SK-N-MC (cell line): ENCODE data around the gene CBX3.
"Not testable (repeated sequence)": the region's sequence is repeated elsewhere in the genome, so short reads cannot be mapped to it uniquely, and the experiment has no call there.

Experiments used
- DNase-seq: peaks from one replicate; pipeline ENCODE4 v3.0.0-alpha.2; 2011; ENCODE audit warnings: low read depth, low spot score
- H3K27ac ChIP-seq: fragments of 200-600 bp; sonication (generic); 2 replicates; pipeline ENCODE4 v1.5.1; 2016; ENCODE audit warnings: mixed run types
- H3K36me3 ChIP-seq: fragments of 200-600 bp; sonication (generic); 2 replicates; pipeline ENCODE4 v1.6.1; 2017; ENCODE audit warnings: antibody characterized with exemption, low read length, mixed read lengths; ENCODE audit not compliant: insufficient read depth
- H3K4me3 ChIP-seq: fragments of 200-600 bp; sonication (generic); 2 replicates; pipeline ENCODE4 v1.5.1; 2016
- H3K9ac ChIP-seq: fragments of 200-600 bp; sonication (generic); 2 replicates; pipeline ENCODE4 v1.8.0; 2017; ENCODE audit warnings: mixed run types, mixed read lengths; ENCODE audit not compliant: insufficient read length
- H3K9me3 ChIP-seq: fragments of 200-600 bp; sonication (generic); 2 replicates; pipeline ENCODE4 v1.6.1; 2017; ENCODE audit warnings: low read depth, mild to moderate bottlenecking, antibody characterized with exemption, low read length, moderate library complexity, mixed read lengths
- EZH2 ChIP-seq: fragments of 200-600 bp; sonication (generic); IDR thresholded peaks from one replicate; pipeline ENCODE4 v1.6.1; 2017; ENCODE audit warnings: antibody characterized with exemption
- FOXP2 ChIP-seq: optimal IDR thresholded peaks from 2 replicates; pipeline ENCODE3; 2011; ENCODE audit warnings: mild to moderate bottlenecking, moderate library complexity; ENCODE audit not compliant: insufficient read depth; ENCODE audit errors: extremely low read length, control extremely low read depth
- POLR2AphosphoS5 ChIP-seq: IDR thresholded peaks from 2 replicates; pipeline ENCODE4 v1.6.1; 2012; ENCODE audit warnings: mild to moderate bottlenecking, low read depth, low read length, borderline replicate concordance

Gene CBX3

GRCh38 chr7:26201247-26202018 lies at the start of gene CBX3:
Gene CBX3, plus strand, starts transcription at chr7:26201745. Its CDS starts 1,254 bp downstream, at chr7:26202999.
- DNase-seq = no peak
- Histone ChIP-seq H3K9me3 (no peaks in the 10 kb centered on the region), H3K27ac (peak within 1 kb of the TSS; percentile 100), H3K36me3 (peaks cover 73% of the 10 kb centered on the region), H3K4me3 (peak within 1 kb of the TSS; percentile 99), H3K9ac (peak within 1 kb of the TSS; percentile 100)
- peak; percentile 77 for TF ChIP-seq POLR2AphosphoS5
- peak; percentile 2 for TF ChIP-seq FOXP2
- TF ChIP-seq EZH2 = no peak

- Histone ChIP-seq H3K9ac (peak within 1 kb of the TSS; percentile 66), H3K9me3 (no peaks in the 10 kb centered on the region), H3K4me3 (peak within 1 kb of the TSS; percentile 77), H3K36me3 (no peaks in the 10 kb centered on the region), H3K27ac (no peak within 1 kb of the TSS)
- TF ChIP-seq FOXP2 (no peak), POLR2AphosphoS5 (peak; percentile 63; the same call in 1 of the 2 replicates), EZH2 (no peak)
- DNase-seq = no peak
These were observed 49.4 kb upstream of the CBX3 start, which contains the start of gene NFE2L3 for GRCh38 chr7:26151953-26152781. Gene NFE2L3, plus strand, starts transcription at chr7:26152198. Its CDS starts 301 bp downstream, at chr7:26152499.

- H3K27ac ChIP-seq, H3K9me3 ChIP-seq, DNase-seq, H3K9ac ChIP-seq, H3K36me3 ChIP-seq: not testable (repeated sequence)
- peak overlapping the region; percentile 77 for H3K4me3 ChIP-seq
These were observed 48.7 kb upstream of the CBX3 start for GRCh38 chr7:26152782-26153240.

- no peak overlapping the region for H3K27ac ChIP-seq
- H3K9me3 ChIP-seq = no peaks in the 10 kb centered on the region
- TF ChIP-seq EZH2 (no peak), FOXP2 (no peak)
- DNase-seq = no peak
- H3K36me3 ChIP-seq = no peaks in the 10 kb centered on the region
- peak overlapping the region; percentile 49 for H3K4me3 ChIP-seq
- H3K9ac ChIP-seq = no peak overlapping the region
These were observed 48.2 kb upstream of the CBX3 start for GRCh38 chr7:26153241-26153822.

- H3K9ac ChIP-seq = no peak overlapping the region
- no peaks in the 10 kb centered on the region for H3K36me3 ChIP-seq
- no peaks in the 10 kb centered on the region for H3K9me3 ChIP-seq
- TF ChIP-seq FOXP2 = no peak
- no peak for TF ChIP-seq EZH2
- TF ChIP-seq POLR2AphosphoS5 = no peak
- no peak for DNase-seq
- H3K4me3 ChIP-seq = peak overlapping the region; percentile 49
- H3K27ac ChIP-seq = no peak overlapping the region
These were observed 47.4 kb upstream of the CBX3 start for GRCh38 chr7:26153823-26154783.

GRCh38 chr7:26155531-26156375 lies 45.8 kb upstream of the CBX3 start:
- DNase-seq = no peak
- Histone ChIP-seq H3K4me3 (peak overlapping the region; percentile 70), H3K9ac (peak overlapping the region; percentile 26), H3K9me3 (no peaks in the 10 kb centered on the region), H3K36me3 (no peaks in the 10 kb centered on the region), H3K27ac (peak overlapping the region; percentile 69)
- TF ChIP-seq FOXP2 (no peak), EZH2 (no peak), POLR2AphosphoS5 (no peak)
